Upper lobe of right lung (tissue), 1 donor: ENCODE results near the gene PSMB3. TPM values are rescaled to one million over a fixed set of nuclear protein-coding genes. Genes with fewer than 3 reads are reported as not detected.

Experiments used
- ATAC-seq: fragments of 200-7000 bp; cut with Tn5 transposase; one replicate; pipeline ENCODE4 v1.9.1; 2020; ENCODE audit warnings: mild to moderate bottlenecking, moderate library complexity
- DNase-seq: peaks from one replicate; pipeline ENCODE4 v3.0.0-alpha.2; 2020
- H3K27ac ChIP-seq: fragments of 200-600 bp; one replicate; pipeline ENCODE4 v1.8.0; 2022
- H3K27me3 ChIP-seq: fragments of 200-600 bp; one replicate; pipeline ENCODE4 v1.8.0; 2022; ENCODE audit warnings: mild to moderate bottlenecking
- H3K36me3 ChIP-seq: fragments of 200-600 bp; one replicate; pipeline ENCODE4 v1.8.0; 2022
- H3K4me1 ChIP-seq: fragments of 200-600 bp; one replicate; pipeline ENCODE4 v1.8.0; 2022
- H3K4me3 ChIP-seq: fragments of 200-600 bp; one replicate; pipeline ENCODE4 v1.8.0; 2022; ENCODE audit warnings: mild to moderate bottlenecking
- H3K9me3 ChIP-seq: fragments of 200-600 bp; one replicate; pipeline ENCODE4 v1.8.0; 2022
- CTCF ChIP-seq: fragments of 200-600 bp; IDR thresholded peaks from one replicate; pipeline ENCODE4 v1.8.0; 2022; ENCODE audit warnings: antibody characterized with exemption
- intact Hi-C: fragments of 100-400 bp; cut with DNase I; formaldehyde crosslinking; loops from one replicate; pipeline ENCODE4 v1.11.0; 2022
- long read RNA-seq: library from polyadenylated mRNA; unstranded; transcript quantifications from one replicate; pipeline ENCODE4 v2.0.0, GENCODE V29; 2021
- total RNA-seq: library from RNA; stranded (reverse); fragmentation: NEBNext Ultra II Directional; extraction: Animal tissue kit (Norgen Biotek cat#: 25700); gene quantifications from one replicate; pipeline ENCODE4 v1.2.1, GENCODE V29; 2021
- donor health status: DM: no; HTN: yes; CAD: no; lungs with severe emphysema.

PSMB3 gene
- total RNA-seq = 127 TPM
- long read RNA-seq, transcript PSMB3-211 (6 exons, 773 nt) = major isoform, 29 of 32 reads
- long read RNA-seq, partial matches to known transcripts = 2 of 32 reads
- long read RNA-seq, other reads (novel, unspliced or antisense) = 0 of 32 reads

DNA sequence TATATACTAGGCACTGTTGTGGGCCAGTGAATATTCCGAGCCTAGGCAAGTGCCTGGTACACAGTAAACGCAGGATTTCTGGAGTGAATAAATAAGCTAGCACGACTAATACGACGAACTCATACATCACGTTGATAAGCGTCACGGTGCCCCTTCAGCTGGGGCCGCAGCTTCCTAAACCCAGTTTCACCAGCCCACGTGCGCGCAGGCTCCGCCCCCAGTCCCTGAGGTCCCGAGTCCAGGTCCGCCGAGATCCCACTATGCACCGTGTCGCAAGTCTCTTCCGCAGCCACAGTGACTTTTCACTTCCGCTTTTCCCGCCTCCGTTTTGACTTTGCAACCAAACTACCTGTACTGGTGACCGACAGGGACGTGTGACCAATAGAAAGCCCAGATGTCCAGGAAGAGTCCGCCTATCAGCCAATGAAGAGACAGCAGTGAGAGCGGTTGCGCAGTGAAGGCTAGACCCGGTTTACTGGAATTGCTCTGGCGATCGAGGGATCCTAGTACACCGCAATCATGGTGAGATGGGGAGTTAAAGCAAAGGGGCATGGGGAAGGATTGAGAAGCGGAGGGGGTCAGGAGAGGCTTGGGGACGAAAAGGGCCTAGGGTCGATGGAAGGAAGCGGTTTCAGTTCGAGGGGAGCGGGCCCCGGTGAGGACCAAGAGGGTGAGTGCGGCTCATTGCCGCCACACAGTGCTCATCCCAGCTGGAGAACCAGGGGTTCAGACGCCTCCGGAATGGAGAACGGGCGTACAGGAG is at the start of gene PSMB3:
TSS of gene PSMB3 (plus strand) at position 434 of the 763 bp plus-strand sequence. CDS start at position 520, 86 bp downstream.
- H3K4me1 ChIP-seq = peaks cover 39% of the 10 kb centered on the region
- intact Hi-C loops = no loop called here
- TF ChIP-seq CTCF = no peak
- no peaks in the 10 kb centered on the region for H3K27me3 ChIP-seq
- H3K9me3 ChIP-seq = no peaks in the 10 kb centered on the region
- peaks cover 32% of the 10 kb centered on the region for H3K36me3 ChIP-seq
- peak; percentile 87 for ATAC-seq
- H3K4me3 ChIP-seq = peak within 1 kb of the TSS; percentile 96
- peak; percentile 98 for DNase-seq
- H3K27ac ChIP-seq = peak within 1 kb of the TSS; percentile 93

- intact Hi-C loops = no loop called here
- peak; percentile 71 for DNase-seq
- peak overlapping the region; percentile 97 for H3K4me3 ChIP-seq
- no peak for ATAC-seq
- no peaks in the 10 kb centered on the region for H3K27me3 ChIP-seq
- no peaks in the 10 kb centered on the region for H3K9me3 ChIP-seq
- no peak for TF ChIP-seq CTCF
- peak overlapping the region; percentile 98 for H3K27ac ChIP-seq
- peaks cover 39% of the 10 kb centered on the region for H3K4me1 ChIP-seq
- H3K36me3 ChIP-seq = no peaks in the 10 kb centered on the region
These were observed 49.4 kb upstream of the PSMB3 start for GRCh38 chr17:38702916-38703741.

GRCh38 chr17:38703742-38704605 is 48.6 kb upstream of the PSMB3 start:
- DNase-seq = peak; percentile 96
- intact Hi-C loops = no loop called here

DNA sequence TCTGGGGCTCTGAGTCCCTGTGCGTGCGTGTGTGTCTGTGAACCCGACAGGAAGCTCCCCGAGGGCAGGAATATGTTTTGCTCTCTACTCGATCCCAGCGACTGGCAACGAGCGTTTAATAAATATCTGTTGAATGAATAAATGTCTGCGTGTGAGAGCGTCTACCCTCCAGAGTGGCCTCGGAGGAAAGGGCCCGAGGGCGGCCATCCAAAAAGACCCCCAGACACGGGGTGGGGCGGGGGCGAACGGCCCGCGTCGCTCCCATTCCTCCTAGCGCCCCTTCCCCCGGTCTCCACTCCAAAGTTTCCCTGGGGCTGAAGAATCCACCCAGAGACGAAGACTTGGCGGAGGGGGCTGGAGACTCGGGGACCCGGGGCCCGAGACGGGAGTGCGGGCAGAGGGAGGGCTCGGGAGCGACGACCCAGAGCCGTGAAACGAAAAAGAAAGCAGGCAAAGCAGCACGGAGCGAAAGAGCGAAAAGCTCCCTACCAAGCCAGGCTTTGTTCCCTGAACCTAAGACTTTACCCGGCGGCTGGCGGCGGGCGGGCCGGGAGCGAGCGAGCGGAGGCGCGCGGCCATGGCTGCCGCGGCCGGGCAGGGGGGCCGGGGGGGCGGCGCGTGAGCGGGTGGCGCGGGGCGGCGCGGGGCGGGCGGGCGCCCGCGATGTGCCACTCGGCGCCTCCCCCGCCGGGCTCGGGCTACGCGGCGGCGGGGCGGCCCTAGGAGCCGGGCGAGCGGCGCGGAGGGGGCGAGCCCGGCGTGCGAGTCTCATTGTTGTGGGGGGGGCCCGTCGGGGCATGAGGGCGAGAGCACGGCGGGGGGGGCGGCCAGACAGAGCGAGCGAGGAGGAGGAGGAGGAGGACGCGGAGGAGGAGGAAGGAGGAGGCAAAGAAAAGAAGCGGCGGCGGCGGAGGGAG is 47.7 kb upstream of the PSMB3 start, which contains the start of gene MLLT6:
TSS of gene MLLT6 (plus strand) at position 668 of the 917 bp plus-strand sequence. CDS start 360 bp downstream, outside the sequence.
- TF ChIP-seq CTCF = no peak
- H3K4me1 ChIP-seq = peaks cover 30% of the 10 kb centered on the region
- intact Hi-C loops = no loop called here
- peak within 1 kb of the TSS; percentile 98 for H3K27ac ChIP-seq
- H3K27me3 ChIP-seq = no peaks in the 10 kb centered on the region
- DNase-seq (peak; percentile 87), ATAC-seq (peak; percentile 43)
- H3K36me3 ChIP-seq = peaks cover 13% of the 10 kb centered on the region
- H3K9me3 ChIP-seq = no peaks in the 10 kb centered on the region
- H3K4me3 ChIP-seq = peak within 1 kb of the TSS; percentile 97

More at GRCh38 chr17:38703742-38704605, 48.6 kb upstream of the PSMB3 start:
- H3K4me1 ChIP-seq = peaks cover 39% of the 10 kb centered on the region
- ATAC-seq = peak; percentile 63
- H3K4me3 ChIP-seq = peak overlapping the region; percentile 97
- no peaks in the 10 kb centered on the region for H3K27me3 ChIP-seq
- H3K9me3 ChIP-seq = no peaks in the 10 kb centered on the region
- H3K36me3 ChIP-seq = peaks cover 4% of the 10 kb centered on the region
- peak overlapping the region; percentile 98 for H3K27ac ChIP-seq
- TF ChIP-seq CTCF = no peak
